Lower leg skin (tissue), 3 donors: ENCODE data around the gene TET2.

Experiments used
- CTCF ChIP-seq, 3 donors: fragments of 450-650 bp; IDR thresholded peaks; one replicate each; pipeline ENCODE4 v1.5.1; 2016; ENCODE audit warnings: antibody characterized with exemption in 3 of 3, mild to moderate bottlenecking in 3 of 3, moderate library complexity in 2 of 3
- POLR2A ChIP-seq, 2 donors: fragments of 450-650 bp; IDR thresholded peaks; one replicate each; pipeline ENCODE4 v1.6.1; 2016 to 2017; ENCODE audit warnings: antibody characterized with exemption in 2 of 2, mild to moderate bottlenecking in 1 of 2, moderate library complexity in 1 of 2

- TF ChIP-seq CTCF (IDR thresholded peaks at IDR 0.05) (no peak), POLR2A (IDR thresholded peaks at IDR 0.05) (no peak)
Observed at GRCh38 chr4:105130945-105131344, 15.7 kb upstream of the TET2 start.
